Left kidney (tissue), 2 donors: ENCODE results near the gene LTB4R2. TPM values are rescaled to one million over a fixed set of nuclear protein-coding genes. Genes with fewer than 3 reads are reported as not detected.
"Not testable (repeated sequence)": the region's sequence is repeated elsewhere in the genome, so short reads cannot be mapped to it uniquely, and the experiment has no call there.

ENCODE experiments used
- DNase-seq: peaks from one replicate; pipeline ENCODE4 v3.0.0-alpha.2; 2013
- polyA plus RNA-seq: library from polyadenylated mRNA; unstranded; fragments of 120-200 nt; gene quantifications from one replicate; pipeline ENCODE4 v1.2.1, GENCODE V29; 2013; ENCODE audit not compliant: insufficient read length

LTB4R2 gene
- polyA plus RNA-seq, 1 donor, result 4.6 TPM

DNA sequence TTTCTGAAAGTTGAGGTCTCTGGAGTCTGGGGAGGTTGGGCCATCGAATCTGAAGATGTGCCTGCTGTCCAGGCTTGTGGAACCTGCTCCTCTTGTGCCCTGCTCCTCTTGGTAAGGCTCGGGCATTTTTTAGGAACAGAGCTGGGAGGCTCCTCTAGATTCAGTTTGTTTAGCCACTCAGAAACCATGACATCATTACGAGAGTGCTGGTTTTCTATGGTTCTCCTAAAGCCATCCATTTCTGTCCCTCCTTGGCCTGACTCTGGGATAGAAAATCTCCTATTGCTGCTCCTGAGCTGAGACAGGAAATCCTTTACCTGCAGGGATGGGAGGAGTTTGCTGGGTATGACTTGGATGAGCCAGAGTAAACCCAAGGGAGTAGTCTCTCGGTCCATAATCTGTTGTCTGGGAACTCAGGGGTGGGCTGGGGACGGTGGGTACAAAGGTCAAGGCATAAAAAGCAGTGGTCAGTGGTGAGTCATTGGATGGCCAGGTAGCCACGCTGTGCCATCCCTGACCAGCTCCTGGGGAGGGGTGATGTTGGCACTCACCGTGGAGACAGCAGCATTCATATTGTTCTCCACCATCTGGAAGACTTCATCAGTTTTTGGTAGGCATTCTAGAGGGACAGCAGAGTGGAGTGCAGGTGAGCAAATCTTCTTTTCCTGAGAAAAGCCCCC is 27.3 kb downstream of the LTB4R2 start:
- no peak for DNase-seq

DNA sequence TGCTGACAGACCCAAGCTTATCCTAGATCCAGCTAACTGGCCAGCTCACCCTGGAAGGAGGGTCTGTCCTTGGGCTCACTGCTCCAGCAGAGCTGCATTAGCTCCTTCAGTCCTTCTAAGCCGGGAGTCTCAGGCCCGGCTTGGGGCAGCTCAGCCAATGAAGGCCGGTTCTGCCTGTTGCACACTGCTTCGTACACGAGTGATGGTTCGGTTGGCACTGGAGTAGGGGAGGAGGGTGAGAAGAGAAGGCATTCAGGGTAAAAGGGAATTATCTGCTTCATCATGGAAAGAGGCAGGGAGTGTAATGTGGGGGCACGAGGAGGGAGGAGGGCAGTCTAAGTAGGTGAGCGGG is 27.9 kb downstream of the LTB4R2 start:
- no peak for DNase-seq

- no peak for DNase-seq
These were observed 28.9 kb downstream of the LTB4R2 start for GRCh38 chr14:24338843-24339242.

GRCh38 chr14:24339284-24340151 is 29.6 kb downstream of the LTB4R2 start, which contains the start of gene RIPK3:
Gene RIPK3 (minus strand): TSS chr14:24339991. CDS start chr14:24339826, 165 bp downstream.
- no peak for DNase-seq

- no peak for DNase-seq
These were observed 30.7 kb downstream of the LTB4R2 start for GRCh38 chr14:24340606-24341005.

DNA sequence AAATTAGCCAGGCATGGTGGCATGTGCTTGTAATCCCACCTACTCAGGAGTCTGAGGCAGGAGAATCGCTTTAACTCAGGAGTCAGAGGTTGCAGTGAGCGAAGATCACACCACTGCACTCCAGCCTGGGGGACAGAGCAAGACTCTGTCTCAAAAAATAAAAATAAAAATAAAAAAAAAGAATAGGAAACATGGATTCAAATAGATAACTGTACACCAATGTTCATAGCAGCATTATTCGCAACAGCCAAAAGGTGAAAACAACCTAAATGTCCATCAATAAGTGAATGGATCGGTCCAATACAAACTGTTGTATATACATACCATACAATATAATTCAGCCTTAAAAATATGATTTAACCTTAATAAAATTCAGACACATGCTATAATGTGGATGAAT is 32.9 kb downstream of the LTB4R2 start:
- no peak for DNase-seq

DNA sequence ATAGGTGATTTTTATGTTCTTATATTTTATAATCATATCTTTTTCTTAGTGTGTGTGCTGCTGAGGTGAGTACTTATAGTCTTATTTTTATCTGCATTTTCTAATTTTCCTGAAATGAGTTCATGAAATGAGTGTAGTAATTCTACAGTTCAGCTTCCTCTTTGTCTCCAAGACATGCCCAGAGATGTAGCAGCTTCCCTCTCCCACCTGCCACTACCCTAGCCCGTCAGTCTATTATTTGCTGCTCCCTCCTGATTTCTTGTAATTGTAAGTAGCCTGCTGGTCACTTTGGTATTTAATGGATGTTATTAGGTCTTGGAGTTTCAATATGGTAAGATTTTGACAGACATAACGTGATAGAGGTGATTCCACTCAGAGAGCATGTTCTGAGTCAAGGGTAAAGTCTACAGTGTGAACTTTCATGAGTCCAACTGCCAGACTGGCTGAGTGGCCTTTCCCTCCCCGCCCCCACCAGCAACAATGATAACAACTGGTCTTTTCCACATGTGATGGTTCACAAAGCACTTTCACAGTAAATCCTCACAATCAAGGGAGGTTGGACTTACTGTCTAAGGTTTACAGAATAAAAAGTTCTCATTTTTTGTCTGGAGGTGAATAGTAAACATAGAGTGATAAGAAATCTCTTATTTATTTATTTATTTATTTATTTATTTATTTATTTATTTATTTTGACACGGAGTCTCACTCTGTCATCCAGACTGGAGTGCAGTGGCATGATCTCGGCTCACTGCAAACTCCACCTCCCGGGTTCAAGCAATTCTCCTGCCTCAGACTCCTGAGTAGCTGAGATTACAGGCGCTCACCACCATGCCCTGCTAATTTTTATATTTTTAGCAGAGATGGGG is 34.1 kb downstream of the LTB4R2 start:
- DNase-seq, result no peak

DNA sequence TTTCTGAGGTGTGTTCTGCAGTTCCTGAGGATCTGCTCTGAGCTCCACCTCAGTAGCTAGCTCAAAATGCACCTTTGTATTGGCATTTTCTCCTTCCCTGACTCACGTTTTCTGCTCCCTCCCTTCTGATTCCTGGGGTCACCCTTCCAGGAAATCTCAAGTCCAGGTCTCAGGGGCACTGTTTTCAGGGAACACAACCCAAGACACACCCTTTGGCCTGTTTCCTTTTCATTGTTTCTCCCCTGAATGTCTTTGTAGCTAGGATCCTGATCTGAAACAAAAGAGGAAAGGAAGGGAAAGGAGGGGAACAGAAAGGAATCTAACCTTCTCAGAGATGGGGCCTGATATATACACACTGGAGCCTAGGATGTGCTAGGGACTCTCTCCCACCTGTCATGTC is 37.2 kb downstream of the LTB4R2 start:
- no peak for DNase-seq

GRCh38 chr14:24348186-24348585 is 38.2 kb downstream of the LTB4R2 start:
- DNase-seq, result no peak

- no peak for DNase-seq
These were observed 39.8 kb downstream of the LTB4R2 start for GRCh38 chr14:24349742-24350141.

DNA sequence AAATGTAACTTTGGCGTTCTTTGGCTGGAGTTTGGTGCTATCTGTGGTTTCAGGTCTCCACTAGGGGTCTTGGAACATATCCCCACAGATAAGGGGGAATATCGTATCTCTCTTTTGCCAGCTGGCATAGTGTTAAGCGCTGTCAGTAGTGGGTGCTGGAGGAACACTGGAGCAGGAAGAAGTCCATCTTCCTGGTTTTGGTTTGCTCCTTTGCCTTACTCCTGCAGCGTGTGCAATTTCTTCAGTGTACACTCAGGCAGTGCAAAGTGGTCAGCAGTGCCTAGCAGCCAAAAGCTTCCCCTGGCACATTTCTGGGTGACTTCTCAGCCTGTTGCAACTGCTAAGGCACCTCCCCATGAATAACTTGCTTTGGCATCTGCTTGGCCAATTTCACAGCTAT is 41.6 kb downstream of the LTB4R2 start:
- no peak for DNase-seq

- no peak for DNase-seq
These were observed 43.9 kb downstream of the LTB4R2 start for GRCh38 chr14:24353559-24354481.

- not testable (repeated sequence) for DNase-seq
These were observed 44.5 kb downstream of the LTB4R2 start for GRCh38 chr14:24354482-24354825.

- DNase-seq, result no peak
These were observed 45.1 kb downstream of the LTB4R2 start for GRCh38 chr14:24355009-24355408.

- DNase-seq, result no peak
These were observed 46.3 kb downstream of the LTB4R2 start for GRCh38 chr14:24356208-24356607.

- no peak for DNase-seq
These were observed 50.3 kb downstream of the LTB4R2 start for GRCh38 chr14:24360281-24360680.

- no peak for DNase-seq
These were observed 51.4 kb downstream of the LTB4R2 start for GRCh38 chr14:24361326-24361725.
